Measurements from ENCODE around the gene RAB34.
A peak's percentile ranks its signal among the peaks of the same experiment; 100 is the strongest.

The RAB34 gene

GRCh38 chr17:28710861-28711722, 6.6 kb downstream of the RAB34 start (continued):
- TF ChIP-seq ZBTB10 (tag by site-specific recombination; IDR thresholded peaks at IDR 0.05) = no peak
- TF ChIP-seq ZNF391 (tag by site-specific recombination; IDR thresholded peaks at IDR 0.05; ENCODE audit: borderline replicate concordance, low read depth) = 0 out of 2 replicates have a peak, but pooled peaks have one; percentile 13
- peak; percentile 89 for TF ChIP-seq ZNF513 (tag by site-specific recombination; IDR thresholded peaks at IDR 0.05)
- TF ChIP-seq ZNF140 (tag by site-specific recombination; IDR thresholded peaks at IDR 0.05) = no peak
- no peak for TF ChIP-seq ZNF549 (tag by site-specific recombination; IDR thresholded peaks at IDR 0.05)
- 0 out of 2 replicates have a peak, but pooled peaks have one; percentile 30 for TF ChIP-seq ZNF2 (tag by site-specific recombination; IDR thresholded peaks at IDR 0.05)
- no peak for TF ChIP-seq ELK4 (IDR thresholded peaks at IDR 0.05; ENCODE audit: borderline replicate concordance, low read depth, low read length)
- TF ChIP-seq ZFP3 (tag by site-specific recombination; IDR thresholded peaks at IDR 0.05; ENCODE audit: low read depth) = no peak
- peak; percentile 88 for TF ChIP-seq IKZF3 (tag by site-specific recombination; IDR thresholded peaks at IDR 0.05)
- TF ChIP-seq HOXD13 (CRISPR knock-in tag; IDR thresholded peaks at IDR 0.05; ENCODE audit: borderline replicate concordance) = no peak
- peak; percentile 55 for TF ChIP-seq ZFP69B (tag by site-specific recombination; IDR thresholded peaks at IDR 0.05)
- TF ChIP-seq ZNF112 (tag by site-specific recombination; IDR thresholded peaks at IDR 0.05) = no peak
- peak; percentile 93 for TF ChIP-seq ZEB2 (tag by site-specific recombination; IDR thresholded peaks at IDR 0.05)
- 0 out of 2 replicates have a peak, but pooled peaks have one; percentile 50 for TF ChIP-seq GLI4 (tag by site-specific recombination; IDR thresholded peaks at IDR 0.05)
- peak; percentile 56; the same call in 1 of the 2 replicates for TF ChIP-seq ZNF324 (tag by site-specific recombination; IDR thresholded peaks at IDR 0.05)
- TF ChIP-seq EGR2 (tag by site-specific recombination; IDR thresholded peaks at IDR 0.05; ENCODE audit: low read depth) = peak; percentile 48; the same call in 1 of the 2 replicates
- peak; percentile 69 for TF ChIP-seq ZNF341 (tag by site-specific recombination; IDR thresholded peaks at IDR 0.05; ENCODE audit: low read depth)
- no peak for TF ChIP-seq ZFP41 (tag by site-specific recombination; IDR thresholded peaks at IDR 0.05; ENCODE audit: borderline replicate concordance)
- peak; percentile 75; the same call in 1 of the 2 replicates for TF ChIP-seq BCL11B (tag by site-specific recombination; IDR thresholded peaks at IDR 0.05; ENCODE audit: low read depth)
- TF ChIP-seq ZNF701 (tag by site-specific recombination; IDR thresholded peaks at IDR 0.05) = no peak
- peak; percentile 98 for TF ChIP-seq ZBTB8A (tag by site-specific recombination; IDR thresholded peaks at IDR 0.05)
- no peak; the same call in none of the 2 replicates for TF ChIP-seq PBX3 (CRISPR knock-in tag; IDR thresholded peaks at IDR 0.05)
- TF ChIP-seq ZNF23 (tag by site-specific recombination; IDR thresholded peaks at IDR 0.05; ENCODE audit: borderline replicate concordance) = no peak
- peak; percentile 36; the same call in 1 of the 2 replicates for TF ChIP-seq ZNF423 (tag by site-specific recombination; IDR thresholded peaks at IDR 0.05)
- no peak for TF ChIP-seq ZNF48 (tag by site-specific recombination; IDR thresholded peaks at IDR 0.05)
- TF ChIP-seq ZNF548 (tag by site-specific recombination; IDR thresholded peaks at IDR 0.05) = no peak
- peak; percentile 91 for TF ChIP-seq ZNF335 (tag by site-specific recombination; conservative IDR thresholded peaks at IDR 0.05)
- TF ChIP-seq ZNF155 (tag by site-specific recombination; IDR thresholded peaks at IDR 0.05) = no peak
- TF ChIP-seq ZNF350 (tag by site-specific recombination; IDR thresholded peaks at IDR 0.05) = no peak
- TF ChIP-seq ZXDB (tag by site-specific recombination; IDR thresholded peaks at IDR 0.05) = peak; percentile 91
- no peak for TF ChIP-seq ZNF621 (tag by site-specific recombination; IDR thresholded peaks at IDR 0.05)
- TF ChIP-seq MYNN (tag by site-specific recombination; IDR thresholded peaks at IDR 0.05; ENCODE audit: borderline replicate concordance) = no peak

Data from HEK293 (cell line).